ENCODE results near the gene APOL6. TPM values are rescaled to one million over a fixed set of nuclear protein-coding genes. Genes with fewer than 3 reads are reported as not detected.

The APOL6 gene
- total RNA-seq, 1 donor: 39.3 TPM

DNA sequence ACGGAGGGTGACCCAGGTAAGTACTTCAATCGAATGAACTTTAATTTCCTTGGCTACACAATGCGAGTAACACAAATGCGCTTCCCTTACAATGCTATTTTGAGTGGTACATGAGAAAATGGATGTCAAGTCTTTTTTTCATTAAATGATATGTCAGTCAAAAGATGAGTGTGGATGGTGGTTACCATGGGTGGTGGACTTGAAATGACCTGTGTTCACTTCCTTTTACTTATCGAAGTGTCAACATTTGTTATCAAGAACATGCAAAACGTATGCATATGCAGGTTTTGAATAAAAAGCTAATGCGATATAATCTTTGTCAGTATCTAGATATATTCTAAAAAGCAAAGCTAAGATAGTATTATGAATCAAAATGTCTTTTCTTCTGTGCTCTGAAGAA lies 60.7 kb downstream of the APOL6 start:
- TF ChIP-seq, protein P1, sequence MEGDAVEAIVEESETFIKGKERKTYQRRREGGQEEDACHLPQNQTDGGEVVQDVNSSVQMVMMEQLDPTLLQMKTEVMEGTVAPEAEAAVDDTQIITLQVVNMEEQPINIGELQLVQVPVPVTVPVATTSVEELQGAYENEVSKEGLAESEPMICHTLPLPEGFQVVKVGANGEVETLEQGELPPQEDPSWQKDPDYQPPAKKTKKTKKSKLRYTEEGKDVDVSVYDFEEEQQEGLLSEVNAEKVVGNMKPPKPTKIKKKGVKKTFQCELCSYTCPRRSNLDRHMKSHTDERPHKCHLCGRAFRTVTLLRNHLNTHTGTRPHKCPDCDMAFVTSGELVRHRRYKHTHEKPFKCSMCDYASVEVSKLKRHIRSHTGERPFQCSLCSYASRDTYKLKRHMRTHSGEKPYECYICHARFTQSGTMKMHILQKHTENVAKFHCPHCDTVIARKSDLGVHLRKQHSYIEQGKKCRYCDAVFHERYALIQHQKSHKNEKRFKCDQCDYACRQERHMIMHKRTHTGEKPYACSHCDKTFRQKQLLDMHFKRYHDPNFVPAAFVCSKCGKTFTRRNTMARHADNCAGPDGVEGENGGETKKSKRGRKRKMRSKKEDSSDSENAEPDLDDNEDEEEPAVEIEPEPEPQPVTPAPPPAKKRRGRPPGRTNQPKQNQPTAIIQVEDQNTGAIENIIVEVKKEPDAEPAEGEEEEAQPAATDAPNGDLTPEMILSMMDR (IDR thresholded peaks at IDR 0.05; ENCODE audit: insufficient read depth, low read depth, low read length): no peak
- H3K4me3 ChIP-seq (ENCODE audit: low read depth, low read length): no peak overlapping the region
- DNase-seq (ENCODE audit: low read depth): no peak

DNA sequence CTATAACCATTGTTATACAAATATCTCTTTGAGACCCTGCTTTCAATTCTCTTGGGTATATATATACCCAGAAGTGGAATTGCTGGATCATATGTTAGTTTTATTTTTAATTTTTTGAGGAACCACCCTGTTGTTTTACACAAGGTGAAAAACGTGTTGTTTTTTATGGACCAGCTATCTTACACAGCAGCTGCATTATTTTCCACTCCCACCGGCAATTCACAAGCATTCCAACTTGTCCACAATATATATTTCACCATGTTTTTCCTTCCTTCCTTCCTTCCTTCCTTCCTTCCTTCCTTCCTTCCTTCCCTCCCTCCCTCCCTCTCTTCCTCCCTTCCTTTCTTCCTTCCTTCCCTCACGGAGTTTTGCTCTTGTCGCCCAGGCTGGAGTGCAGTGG lies 63.1 kb downstream of the APOL6 start:
- TF ChIP-seq, protein P1 (IDR thresholded peaks at IDR 0.05; ENCODE audit: insufficient read depth, low read depth, low read length): no peak

DNA sequence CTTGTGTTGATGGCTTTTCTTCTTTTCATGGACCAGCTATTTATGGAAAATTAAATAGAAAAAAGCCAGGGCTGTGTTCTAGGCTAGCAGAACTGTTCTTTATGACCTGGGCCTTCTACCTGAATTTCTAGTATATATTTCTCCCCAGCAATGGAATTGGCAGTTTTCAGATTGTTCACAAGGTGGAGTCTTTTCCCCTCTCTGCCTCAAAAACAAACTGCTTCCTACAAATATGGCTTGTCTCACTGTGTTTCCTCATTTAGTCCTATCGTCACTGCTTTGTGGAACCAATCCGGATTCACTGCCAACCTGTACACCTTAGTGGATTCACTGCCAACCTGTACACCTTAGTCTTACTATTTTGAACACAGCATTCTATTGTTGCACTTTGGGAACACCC lies 64.4 kb downstream of the APOL6 start:
- TF ChIP-seq, protein P1 (IDR thresholded peaks at IDR 0.05; ENCODE audit: insufficient read depth, low read depth, low read length): peak; percentile 15
- no peak overlapping the region for H3K4me3 ChIP-seq (ENCODE audit: low read depth, low read length)
- no peak for DNase-seq (ENCODE audit: low read depth)

More for the DNA sequence above, 63.1 kb downstream of the APOL6 start:
- no peak for DNase-seq (ENCODE audit: low read depth)
- H3K4me3 ChIP-seq (ENCODE audit: low read depth, low read length): no peak overlapping the region

DNA sequence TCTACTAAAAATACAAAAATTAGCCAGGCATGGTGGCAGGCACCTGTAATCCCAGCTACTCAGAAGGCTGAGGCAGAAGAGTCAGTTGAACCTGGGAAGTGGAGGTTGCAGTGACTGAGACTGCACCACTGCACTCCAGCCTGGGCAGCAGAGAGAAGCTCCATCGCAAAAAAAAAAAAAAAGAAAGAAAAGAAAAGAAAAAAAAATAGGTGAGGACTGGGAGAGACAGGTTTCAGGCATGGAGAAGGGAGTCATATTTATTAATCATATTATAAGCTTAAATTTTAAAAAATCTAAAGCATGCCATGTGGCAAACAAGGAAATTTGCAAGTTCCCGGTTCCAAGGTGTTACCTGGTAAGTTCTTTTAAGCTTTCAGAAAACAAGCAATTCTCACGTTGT lies 69.3 kb downstream of the APOL6 start, which contains the start of gene APOL5:
APOL5 (plus strand) TSS at position 301 of the 400 bp plus-strand sequence; CDS start at position 301, 0 bp downstream.
- TF ChIP-seq, protein P1 (IDR thresholded peaks at IDR 0.05; ENCODE audit: insufficient read depth, low read depth, low read length): no peak
- DNase-seq (ENCODE audit: low read depth): no peak
- H3K4me3 ChIP-seq (ENCODE audit: low read depth, low read length): no peak within 1 kb of the TSS

Other genes starting within 250 kb of the APOL6 start
- 30.6 and 31.5 TPM in 2 replicates for gene MCM5, start 248.3 kb upstream of the APOL6 start, total RNA-seq
- under 0.01 TPM in 1 of 2 replicates, not detected in the other for gene RASD2, start 107.6 kb upstream of the APOL6 start, total RNA-seq
- gene MB, start 31.1 kb upstream of the APOL6 start, total RNA-seq: not detected in 2 replicates
- gene APOL5, start 69.4 kb downstream of the APOL6 start, total RNA-seq: not detected in 2 replicates

Data from fibroblast of villous mesenchyme (primary cell).